Activated CD4-positive, alpha-beta T cell treated with anti-CD3 and anti-CD28 coated beads, Interleukin-2, amount 10 ng/mL, durations not matched to agents 24 days and 14 days (primary cell): ENCODE data around the gene BTBD9. TPM values are rescaled to one million over a fixed set of nuclear protein-coding genes. Genes with fewer than 3 reads are reported as not detected.

Experiments used
- DNase-seq: peaks from one replicate; pipeline ENCODE4 v3.0.0; 2022
- H3K27ac Mint-ChIP-seq: one replicate; pipeline ENCODE4 v1.8.0; 2022; ENCODE audit warnings: mild to moderate bottlenecking, mixed read lengths
- H3K27me3 Mint-ChIP-seq: one replicate; pipeline ENCODE4 v1.8.0; 2022; ENCODE audit warnings: mixed read lengths
- H3K36me3 Mint-ChIP-seq: one replicate; pipeline ENCODE4 v1.8.0; 2022; ENCODE audit warnings: low read depth, mild to moderate bottlenecking, mixed read lengths
- H3K4me1 Mint-ChIP-seq: one replicate; pipeline ENCODE4 v1.8.0; 2021; ENCODE audit warnings: mixed read lengths
- H3K4me3 Mint-ChIP-seq: one replicate; pipeline ENCODE4 v1.8.0; 2022; ENCODE audit warnings: mild to moderate bottlenecking, moderate library complexity, mixed read lengths
- H3K9me3 Mint-ChIP-seq: one replicate; pipeline ENCODE4 v1.8.0; 2021; ENCODE audit warnings: mixed read lengths
- intact Hi-C: fragments of 100-400 bp; cut with micrococcal nuclease; formaldehyde crosslinking; loops from one replicate; pipeline ENCODE4 v1.15.1; 2023
- total RNA-seq: library from RNA; stranded (reverse); gene quantifications from 2 replicates; pipeline ENCODE4 v1.2.3, GENCODE V29; 2022

BTBD9 gene
- total RNA-seq, 1 donor from 2014 or later, result 12.4 TPM

DNA sequence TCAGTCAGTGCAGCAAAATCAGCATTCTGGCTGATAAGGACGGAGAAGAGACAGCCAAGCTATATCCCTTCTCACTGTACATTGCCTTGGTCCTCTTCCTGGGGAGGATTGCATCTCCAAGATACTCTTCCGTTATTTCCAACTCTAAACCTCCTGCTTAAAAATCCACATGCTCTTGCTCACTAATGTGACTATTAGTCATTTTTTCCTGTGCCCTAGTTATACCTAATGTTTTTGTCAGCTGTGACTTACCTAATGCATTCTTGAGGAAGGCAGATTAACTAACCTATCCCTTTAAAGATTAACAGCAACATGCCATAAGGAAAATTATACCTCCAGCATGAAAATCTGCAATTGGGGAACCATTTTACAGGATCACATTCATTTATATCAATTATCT lies 317.6 kb downstream of the BTBD9 start:
- no peak for DNase-seq
- Mint-ChIP-seq H3K4me1 (no peaks in the 10 kb centered on the region), H3K4me3 (no peak overlapping the region), H3K27ac (no peak overlapping the region), H3K9me3 (no peaks in the 10 kb centered on the region), H3K27me3 (no peaks in the 10 kb centered on the region), H3K36me3 (no peaks in the 10 kb centered on the region)
- intact Hi-C loops, result no loop called here

DNA sequence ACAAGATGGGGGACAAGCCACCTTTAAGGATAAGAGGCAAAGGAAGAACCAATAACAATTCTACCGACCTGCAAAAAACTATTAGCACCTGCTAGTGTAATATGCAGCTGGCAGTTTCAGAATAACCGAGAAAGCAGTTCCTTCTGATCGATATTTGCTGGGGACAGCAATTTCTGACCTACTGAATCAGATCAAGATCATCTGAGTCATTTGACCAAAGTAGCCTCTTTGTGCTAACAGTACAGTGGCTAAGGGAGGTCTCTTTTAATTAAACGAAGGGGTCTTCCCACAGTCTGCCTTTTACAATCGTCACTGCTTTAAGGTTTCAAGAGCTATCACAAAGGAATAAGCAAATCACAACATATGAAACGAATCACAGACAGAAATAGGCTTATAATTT lies 318.9 kb downstream of the BTBD9 start:
- H3K4me1 Mint-ChIP-seq, result no peaks in the 10 kb centered on the region
- H3K36me3 Mint-ChIP-seq, result no peaks in the 10 kb centered on the region
- no peak for DNase-seq
- H3K9me3 Mint-ChIP-seq, result no peaks in the 10 kb centered on the region
- intact Hi-C loops, result no loop called here
- H3K27me3 Mint-ChIP-seq, result no peaks in the 10 kb centered on the region
- no peak overlapping the region for H3K27ac Mint-ChIP-seq
- H3K4me3 Mint-ChIP-seq, result no peak overlapping the region

DNA sequence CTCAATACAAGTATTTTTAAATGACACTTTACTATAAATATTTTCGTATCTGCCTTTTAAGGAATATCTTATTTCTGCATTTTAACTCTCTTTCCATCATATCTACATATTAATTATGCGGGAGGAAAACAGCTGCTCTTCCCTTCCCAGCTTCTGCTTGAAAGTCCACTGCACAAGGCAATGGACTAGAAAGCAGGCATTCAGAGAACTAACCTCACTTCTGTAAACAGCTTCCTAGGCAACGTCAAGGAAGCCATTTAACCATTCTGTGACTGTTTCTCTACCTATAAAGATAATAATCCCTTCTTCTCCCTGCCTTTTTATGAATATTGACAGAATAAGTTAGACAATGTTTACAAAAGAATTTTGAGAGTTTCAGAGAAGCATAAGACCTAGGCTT lies 319.4 kb downstream of the BTBD9 start:
- intact Hi-C loops, result no loop called here
- no peak overlapping the region for H3K27ac Mint-ChIP-seq
- no peaks in the 10 kb centered on the region for H3K36me3 Mint-ChIP-seq
- H3K4me1 Mint-ChIP-seq, result no peaks in the 10 kb centered on the region
- no peak overlapping the region for H3K4me3 Mint-ChIP-seq
- H3K27me3 Mint-ChIP-seq, result no peaks in the 10 kb centered on the region
- DNase-seq, result no peak
- no peaks in the 10 kb centered on the region for H3K9me3 Mint-ChIP-seq

DNA sequence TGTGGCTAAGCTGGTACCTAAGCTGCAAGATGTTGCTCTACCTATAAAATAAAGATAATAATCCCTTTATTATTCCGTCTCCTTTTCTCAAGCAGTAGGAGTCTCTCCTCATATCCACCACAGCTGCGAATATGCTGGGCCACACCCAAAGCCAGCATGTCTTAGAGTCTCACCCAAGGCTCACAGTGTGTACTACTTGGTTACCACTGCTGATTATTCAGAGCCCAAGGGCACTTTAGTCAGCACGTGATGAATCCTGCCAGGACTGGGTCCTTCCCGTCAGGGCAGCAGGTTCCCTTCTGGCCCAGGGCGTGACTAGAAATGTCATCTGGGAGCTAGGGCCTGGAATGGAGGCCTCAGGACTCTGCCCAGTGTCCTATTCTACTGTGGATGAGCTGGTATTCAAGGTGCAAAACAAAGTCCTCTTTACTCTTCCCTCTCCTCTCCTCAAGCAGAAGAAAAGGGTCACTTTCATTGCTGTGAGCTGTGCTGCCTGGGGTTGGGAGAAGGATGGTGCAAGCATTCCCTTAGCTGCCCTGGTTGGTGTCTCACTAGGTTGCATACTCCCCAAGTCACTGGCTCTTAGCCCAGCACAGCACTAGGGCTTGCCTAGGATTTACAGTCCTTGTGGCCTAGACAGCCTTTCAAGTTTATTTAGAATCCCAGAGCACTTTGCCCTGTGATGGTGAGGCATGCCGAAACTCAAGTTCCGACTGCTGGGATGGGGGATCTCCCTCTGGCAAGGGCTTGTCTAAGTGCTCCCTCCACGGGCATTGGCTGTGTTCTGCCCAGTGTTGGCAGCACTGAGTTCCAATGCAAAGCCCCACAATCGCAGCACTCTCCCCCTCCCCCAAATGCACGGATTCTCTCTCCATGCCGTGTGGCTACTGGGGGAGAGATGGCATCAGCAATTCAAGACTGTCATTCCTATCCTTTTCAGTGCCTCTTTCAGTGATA lies 320.2 kb downstream of the BTBD9 start:
- no peaks in the 10 kb centered on the region for H3K36me3 Mint-ChIP-seq
- H3K9me3 Mint-ChIP-seq, result no peaks in the 10 kb centered on the region
- intact Hi-C loops, result no loop called here
- no peak for DNase-seq
- H3K27ac Mint-ChIP-seq, result no peak overlapping the region
- no peaks in the 10 kb centered on the region for H3K27me3 Mint-ChIP-seq
- H3K4me1 Mint-ChIP-seq, result no peaks in the 10 kb centered on the region
- no peak overlapping the region for H3K4me3 Mint-ChIP-seq

DNA sequence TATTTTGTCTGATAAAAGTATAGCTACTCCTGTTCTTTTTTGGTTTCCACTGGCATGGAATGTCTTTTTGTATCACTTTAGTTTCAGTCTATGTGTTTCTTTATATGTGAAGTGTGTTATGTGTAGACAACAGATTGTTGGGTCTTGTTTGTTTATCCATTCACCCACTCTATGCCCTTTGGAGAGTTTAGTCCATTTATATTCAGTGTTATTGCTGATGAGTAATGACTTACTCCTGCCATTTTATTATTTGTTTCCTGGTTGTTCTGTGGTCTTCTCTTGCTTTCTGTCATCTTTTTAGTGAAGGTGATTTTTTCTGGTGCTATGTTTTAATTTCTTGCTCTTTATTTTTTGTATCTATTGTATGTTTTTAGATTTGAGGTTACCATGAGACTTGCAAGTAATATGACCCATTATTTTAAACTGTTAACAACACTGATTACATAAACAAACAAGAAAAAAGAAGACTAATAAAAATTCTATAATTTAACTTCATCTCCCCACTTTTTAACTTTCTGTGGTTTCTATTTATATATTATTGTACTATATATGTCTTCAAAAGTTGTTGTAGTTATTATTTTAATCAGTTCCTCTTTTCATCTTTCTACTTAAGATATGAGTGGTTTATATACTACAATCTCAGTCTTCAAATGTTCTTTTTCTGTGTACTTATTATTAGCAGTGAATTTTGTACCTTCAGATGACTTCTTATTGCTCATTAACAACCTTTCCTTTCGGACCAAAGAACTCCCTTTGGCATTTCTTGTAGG lies 323.4 kb downstream of the BTBD9 start:
- no peak for DNase-seq
- Mint-ChIP-seq H3K36me3 (no peaks in the 10 kb centered on the region), H3K27me3 (no peaks in the 10 kb centered on the region), H3K9me3 (no peaks in the 10 kb centered on the region), H3K4me3 (no peak overlapping the region), H3K4me1 (no peaks in the 10 kb centered on the region), H3K27ac (no peak overlapping the region)
- intact Hi-C loops, result no loop called here

DNA sequence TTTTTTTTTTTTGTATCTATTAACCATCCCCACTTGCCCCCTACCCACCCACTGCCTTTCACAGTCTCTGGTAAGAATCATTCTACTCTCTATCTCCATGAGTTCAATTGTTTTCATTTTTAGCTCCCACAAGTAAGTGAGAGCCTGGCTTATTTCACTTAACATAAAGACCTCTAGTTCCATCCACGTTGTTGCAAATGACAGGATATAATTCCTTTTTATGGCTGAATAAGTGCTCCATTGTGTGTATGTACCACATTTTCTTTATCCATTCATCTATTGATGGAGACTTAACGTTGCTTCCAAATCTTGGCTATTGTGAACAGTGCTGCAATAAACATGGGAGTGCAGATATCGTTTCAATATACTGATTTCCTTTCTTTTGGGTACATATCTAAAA lies 328.5 kb downstream of the BTBD9 start:
- no peaks in the 10 kb centered on the region for H3K27me3 Mint-ChIP-seq
- no peak overlapping the region for H3K4me3 Mint-ChIP-seq
- DNase-seq, result no peak
- H3K36me3 Mint-ChIP-seq, result no peaks in the 10 kb centered on the region
- intact Hi-C loops, result no loop called here
- no peaks in the 10 kb centered on the region for H3K9me3 Mint-ChIP-seq
- H3K27ac Mint-ChIP-seq, result no peak overlapping the region
- H3K4me1 Mint-ChIP-seq, result peaks cover 10% of the 10 kb centered on the region

DNA sequence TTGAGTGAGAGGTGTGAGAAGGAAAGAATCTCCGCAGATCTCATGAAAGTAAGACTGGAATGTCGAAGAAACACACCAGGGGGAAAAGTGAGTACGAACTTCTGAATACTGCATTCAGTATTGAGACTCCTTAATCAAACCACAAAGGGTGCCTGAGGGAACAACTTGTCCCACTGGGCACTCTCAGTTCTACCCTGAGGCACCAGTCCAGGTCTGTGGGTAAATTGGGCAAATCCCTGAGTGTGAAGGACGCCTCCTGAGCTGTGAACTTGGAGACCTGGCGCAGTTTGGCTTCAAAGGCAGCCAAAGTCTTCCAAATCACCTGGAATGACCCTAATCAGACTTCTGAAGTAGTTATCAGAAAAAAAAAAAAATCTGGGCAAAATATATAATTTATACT lies 329.7 kb downstream of the BTBD9 start:
- no peak for DNase-seq
- Mint-ChIP-seq H3K27ac (no peak overlapping the region), H3K4me3 (no peak overlapping the region), H3K4me1 (peaks cover 10% of the 10 kb centered on the region), H3K27me3 (no peaks in the 10 kb centered on the region), H3K9me3 (no peaks in the 10 kb centered on the region), H3K36me3 (no peaks in the 10 kb centered on the region)
- intact Hi-C loops, result no loop called here

DNA sequence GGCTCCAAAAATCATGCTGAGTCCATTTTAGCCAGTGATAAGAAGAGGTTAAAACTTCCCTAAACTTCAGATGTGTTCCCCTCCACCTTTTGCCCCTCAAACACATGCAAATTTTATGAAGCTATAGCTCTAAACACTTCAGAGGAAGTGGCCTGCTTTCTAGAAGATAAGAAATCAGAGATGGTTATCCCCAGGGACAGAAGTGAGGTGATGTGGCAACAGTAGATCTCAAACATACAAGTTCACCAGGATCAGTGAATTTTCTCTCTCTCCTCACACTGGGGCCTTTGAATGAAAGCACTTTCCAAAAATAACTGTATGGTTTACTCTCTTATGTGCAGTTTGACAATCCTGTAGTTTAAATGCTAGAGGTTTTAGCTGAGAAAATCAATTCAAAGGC lies 332.0 kb downstream of the BTBD9 start:
- DNase-seq, result no peak
- intact Hi-C loops, result no loop called here
- Mint-ChIP-seq H3K9me3 (no peaks in the 10 kb centered on the region), H3K4me3 (no peak overlapping the region), H3K4me1 (peaks cover 10% of the 10 kb centered on the region), H3K36me3 (no peaks in the 10 kb centered on the region), H3K27me3 (no peaks in the 10 kb centered on the region), H3K27ac (no peak overlapping the region)

DNA sequence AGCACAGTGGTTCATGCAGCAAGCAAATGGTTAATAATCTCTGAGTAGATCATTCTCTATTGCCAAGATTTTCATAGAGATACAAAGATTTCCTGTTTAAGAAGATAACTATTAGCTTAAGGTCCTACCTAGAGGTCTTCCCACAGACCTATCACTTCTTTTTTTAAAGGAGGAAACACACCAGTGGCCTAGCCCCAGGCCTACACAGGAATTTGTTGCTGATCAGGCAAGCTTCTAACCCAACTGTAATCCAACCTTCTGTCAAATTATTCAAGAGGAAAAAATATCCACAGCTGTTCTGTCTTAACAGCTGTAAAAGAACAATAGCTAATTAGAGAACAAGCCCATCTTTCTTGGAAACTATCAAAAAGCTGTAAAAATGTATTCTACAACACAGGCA lies 332.8 kb downstream of the BTBD9 start:
- Mint-ChIP-seq H3K4me1 (peaks cover 10% of the 10 kb centered on the region), H3K4me3 (no peak overlapping the region), H3K27ac (no peak overlapping the region)

DNA sequence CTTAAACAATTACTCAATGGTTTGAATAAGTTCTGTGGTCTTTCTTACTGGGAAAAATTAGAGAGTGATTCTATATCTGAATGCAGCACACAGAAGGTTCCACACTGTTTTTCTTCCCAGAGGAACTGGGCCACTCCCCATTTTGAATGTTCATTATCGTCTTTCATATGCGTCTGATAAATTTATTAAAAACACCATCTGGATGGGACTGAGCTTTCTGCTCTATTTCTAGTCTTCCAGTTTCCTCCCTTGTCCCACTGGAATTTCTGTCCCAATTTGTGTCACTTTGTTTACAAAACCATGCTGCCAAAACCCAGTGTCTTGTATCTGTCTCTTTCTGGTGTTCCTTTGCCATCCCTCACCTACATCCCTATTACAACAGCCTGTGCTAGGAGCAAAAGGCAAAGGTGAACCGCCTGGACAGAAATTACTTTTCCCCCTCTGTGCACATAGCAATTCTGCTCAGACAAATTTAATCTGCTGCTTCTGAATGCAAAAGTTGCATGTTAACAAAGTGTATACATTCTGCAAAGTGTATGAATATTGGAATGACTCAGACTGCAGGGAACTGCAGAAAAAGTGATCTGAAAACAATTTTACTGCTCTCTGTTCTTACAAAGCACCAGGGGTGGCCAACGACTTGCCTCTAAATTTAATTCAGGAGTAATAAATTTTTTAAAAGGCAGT lies 333.6 kb downstream of the BTBD9 start:
- intact Hi-C loops, result no loop called here
- Mint-ChIP-seq H3K27me3 (no peaks in the 10 kb centered on the region), H3K36me3 (no peaks in the 10 kb centered on the region), H3K4me3 (no peak overlapping the region), H3K27ac (no peak overlapping the region), H3K9me3 (peaks cover 6% of the 10 kb centered on the region), H3K4me1 (peaks cover 10% of the 10 kb centered on the region)
- DNase-seq, result no peak

More for the DNA sequence above, 332.8 kb downstream of the BTBD9 start:
- intact Hi-C loops, result no loop called here
- Mint-ChIP-seq H3K9me3 (peaks cover 3% of the 10 kb centered on the region), H3K36me3 (no peaks in the 10 kb centered on the region), H3K27me3 (no peaks in the 10 kb centered on the region)
- DNase-seq, result no peak

DNA sequence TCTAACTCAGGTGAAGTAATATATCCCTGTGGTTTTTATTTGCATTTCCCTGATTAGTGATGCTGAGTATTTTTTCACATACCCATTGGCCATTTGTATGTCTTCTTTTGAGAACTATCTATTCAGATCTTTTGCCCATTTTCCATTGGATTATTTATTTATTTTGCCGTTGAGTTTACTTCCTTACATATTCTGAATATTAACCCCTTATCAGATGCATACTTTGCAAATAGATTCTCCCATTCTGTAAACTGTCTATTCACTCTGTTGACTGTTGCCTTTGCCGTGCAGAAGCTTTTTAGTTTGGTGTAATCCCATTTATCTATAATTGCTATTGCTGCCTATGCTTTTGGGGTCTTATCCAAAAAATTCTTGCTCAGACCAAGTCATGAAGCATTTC lies 336.9 kb downstream of the BTBD9 start:
- Mint-ChIP-seq H3K27me3 (no peaks in the 10 kb centered on the region), H3K4me1 (peaks cover 9% of the 10 kb centered on the region), H3K27ac (no peak overlapping the region), H3K9me3 (peaks cover 6% of the 10 kb centered on the region), H3K4me3 (no peak overlapping the region), H3K36me3 (no peaks in the 10 kb centered on the region)
- intact Hi-C loops, result no loop called here
- no peak for DNase-seq

DNA sequence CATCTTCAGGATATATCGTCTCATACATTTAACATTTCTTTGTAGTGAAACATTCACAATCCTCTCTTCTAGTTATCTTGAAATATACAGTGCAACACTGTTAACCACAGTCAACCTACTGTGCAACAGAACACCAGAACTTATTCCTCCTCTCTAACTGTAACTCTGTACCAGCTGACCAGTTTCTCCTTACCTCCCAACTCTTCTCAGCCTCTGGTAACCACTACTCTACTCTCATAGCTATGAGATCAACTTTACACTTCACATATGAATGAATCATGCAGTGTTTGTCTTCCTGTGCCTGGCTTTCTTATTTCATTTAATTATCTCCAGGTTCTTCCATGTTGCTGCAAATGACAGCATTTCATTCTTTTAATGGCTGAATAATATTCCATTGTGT lies 337.6 kb downstream of the BTBD9 start:
- Mint-ChIP-seq H3K4me1 (peaks cover 4% of the 10 kb centered on the region), H3K4me3 (no peak overlapping the region), H3K36me3 (no peaks in the 10 kb centered on the region), H3K27me3 (no peaks in the 10 kb centered on the region), H3K27ac (no peak overlapping the region), H3K9me3 (peaks cover 6% of the 10 kb centered on the region)
- DNase-seq, result no peak
- intact Hi-C loops, result no loop called here

DNA sequence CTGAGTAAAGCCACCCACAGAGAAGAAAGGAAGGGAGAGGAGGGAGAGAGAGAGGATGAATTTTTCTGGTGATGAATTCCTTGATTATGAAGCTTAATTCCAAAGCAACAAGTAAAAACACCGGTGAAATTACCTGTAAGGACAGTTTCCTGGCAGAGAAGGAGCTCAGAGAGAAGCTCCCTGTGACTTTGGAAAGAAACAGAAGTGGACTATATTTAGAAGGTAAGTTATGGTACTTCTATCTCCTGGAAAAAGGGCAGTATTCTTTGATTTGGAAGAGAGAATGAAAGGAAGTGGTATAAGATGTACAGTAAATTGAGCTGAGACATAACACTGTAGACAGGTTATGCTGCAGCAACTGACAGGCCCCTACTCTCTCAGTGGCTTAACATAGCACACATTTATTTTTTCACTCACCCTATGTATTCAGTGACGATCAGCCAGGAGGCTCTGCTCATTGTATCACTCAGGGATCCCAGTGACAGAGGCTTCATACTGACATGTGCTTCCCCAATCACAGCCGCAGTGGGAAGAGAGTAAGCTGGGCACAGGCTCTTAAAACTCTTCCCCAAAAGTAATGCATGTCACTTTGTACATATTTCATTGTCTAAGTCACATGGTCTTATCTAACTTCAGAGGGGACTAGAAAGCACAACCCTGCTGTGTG lies 349.5 kb downstream of the BTBD9 start:
- H3K4me3 Mint-ChIP-seq, result no peak overlapping the region
- H3K36me3 Mint-ChIP-seq, result peaks cover 7% of the 10 kb centered on the region
- no peaks in the 10 kb centered on the region for H3K4me1 Mint-ChIP-seq
- no peak overlapping the region for H3K27ac Mint-ChIP-seq
- peaks cover 8% of the 10 kb centered on the region for H3K9me3 Mint-ChIP-seq
- intact Hi-C loops, result no loop called here
- no peak for DNase-seq
- no peaks in the 10 kb centered on the region for H3K27me3 Mint-ChIP-seq
